GM19043 (cell line): ENCODE data around the gene SNX18.

Experiments used
- ATAC-seq: cut with Tn5 transposase; IDR thresholded peaks from one replicate; pipeline ENCODE4 v1.9.1; 2021; ENCODE audit warnings: low read depth; ENCODE audit not compliant: unreplicated experiment

The SNX18 gene

DNA sequence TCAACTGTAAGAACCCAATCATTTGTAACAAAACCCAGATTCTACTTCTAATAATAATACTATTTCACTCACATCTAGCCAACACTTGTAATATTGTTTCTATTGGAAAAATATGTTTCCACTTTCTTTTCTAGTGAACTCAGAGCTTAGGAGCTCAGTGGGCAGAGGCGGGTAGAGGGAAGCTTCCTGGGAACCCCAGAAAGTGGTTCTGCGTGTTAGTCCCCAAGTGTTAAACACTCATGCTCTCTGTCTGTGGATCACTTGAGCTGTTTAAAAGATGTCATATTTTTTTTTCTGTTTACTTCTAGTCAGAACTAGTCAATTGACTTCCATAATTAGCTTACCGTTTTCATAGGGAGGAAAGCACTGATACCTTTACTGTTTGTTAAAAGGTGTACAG, 20.6 kb downstream of the SNX18 start:
- no peak for ATAC-seq

DNA sequence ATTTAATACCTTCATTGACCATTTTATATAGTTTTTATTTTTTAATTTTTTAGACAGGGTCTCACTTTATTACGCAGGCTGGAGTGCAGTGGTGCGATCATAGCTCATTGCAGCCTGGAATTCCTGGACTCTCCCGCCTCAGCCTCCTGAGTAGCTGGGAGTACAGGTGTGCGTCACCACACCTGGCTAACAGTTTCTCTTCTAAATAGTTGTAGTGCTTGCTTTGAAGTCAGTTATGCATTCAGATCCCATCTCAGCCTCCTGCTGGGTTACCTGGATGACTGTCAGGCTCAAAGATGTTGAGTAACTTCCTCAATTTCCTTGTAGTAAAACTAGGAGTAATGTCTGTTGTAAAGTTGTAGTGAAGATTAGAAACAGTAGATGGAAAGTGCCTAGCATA, 21.4 kb downstream of the SNX18 start:
- ATAC-seq, result no peak

DNA sequence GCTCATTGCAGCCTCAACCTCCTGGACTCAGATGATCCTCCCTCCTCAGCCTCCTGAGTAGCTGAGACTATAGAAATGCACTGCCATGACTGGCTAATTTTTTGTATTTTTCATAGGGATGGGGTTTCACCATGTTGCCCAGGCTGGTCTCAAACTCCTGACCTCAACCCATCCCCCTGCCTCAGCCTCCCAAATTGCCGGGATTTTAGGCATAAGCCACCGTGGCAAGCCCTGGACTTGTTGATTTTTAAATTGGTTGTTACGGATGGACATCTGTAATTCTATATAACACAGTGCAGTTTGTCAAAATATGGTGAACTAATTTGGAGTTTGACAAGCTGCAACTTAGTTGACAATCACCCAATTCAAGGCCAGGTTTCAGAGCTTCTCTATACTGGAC, 22.7 kb downstream of the SNX18 start:
- no peak for ATAC-seq

DNA sequence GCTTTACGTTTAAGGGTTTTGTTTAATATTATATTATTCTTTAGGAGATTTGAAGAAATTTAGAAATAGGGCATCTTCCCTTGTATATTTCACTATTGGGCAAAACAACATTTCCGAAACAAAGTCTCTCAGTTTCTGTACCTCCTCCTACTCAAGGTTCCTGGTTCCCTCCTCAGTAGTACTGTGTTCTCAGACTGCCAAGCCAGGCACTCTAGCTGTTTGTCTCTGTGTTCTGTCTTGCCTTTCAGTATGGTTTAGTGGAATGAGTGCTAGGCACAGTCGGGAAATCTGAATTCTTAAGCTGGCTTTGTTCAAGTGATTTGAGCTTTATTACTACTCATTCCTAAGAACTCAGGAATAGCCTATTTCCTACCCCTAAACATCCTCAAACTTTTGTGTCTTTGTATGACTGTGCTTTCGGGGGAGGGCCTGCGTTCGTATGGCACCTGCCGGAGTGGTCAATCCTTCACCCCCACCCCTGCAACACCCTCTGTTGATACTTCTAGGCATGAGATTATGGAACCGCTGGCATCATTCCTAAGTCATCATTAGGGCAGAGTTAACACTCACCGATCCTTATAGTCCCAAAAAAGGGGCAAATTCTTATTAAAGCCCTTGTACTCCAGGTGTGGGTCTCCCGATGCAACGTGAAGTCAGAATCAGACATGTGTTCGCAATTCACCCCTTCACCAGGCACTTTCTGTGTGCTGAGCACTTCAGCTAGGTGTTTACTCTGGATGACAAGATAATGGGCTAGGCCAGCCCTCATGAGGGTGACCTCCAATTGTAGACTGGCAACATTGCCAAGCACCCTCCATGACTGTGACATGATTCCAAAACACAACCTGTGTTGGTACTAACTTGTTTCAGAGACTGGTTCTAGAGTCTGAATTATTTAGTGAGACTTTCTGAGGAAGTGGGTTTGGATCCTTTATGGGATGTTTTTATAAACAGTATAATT, 24.5 kb downstream of the SNX18 start:
- ATAC-seq, result no peak

DNA sequence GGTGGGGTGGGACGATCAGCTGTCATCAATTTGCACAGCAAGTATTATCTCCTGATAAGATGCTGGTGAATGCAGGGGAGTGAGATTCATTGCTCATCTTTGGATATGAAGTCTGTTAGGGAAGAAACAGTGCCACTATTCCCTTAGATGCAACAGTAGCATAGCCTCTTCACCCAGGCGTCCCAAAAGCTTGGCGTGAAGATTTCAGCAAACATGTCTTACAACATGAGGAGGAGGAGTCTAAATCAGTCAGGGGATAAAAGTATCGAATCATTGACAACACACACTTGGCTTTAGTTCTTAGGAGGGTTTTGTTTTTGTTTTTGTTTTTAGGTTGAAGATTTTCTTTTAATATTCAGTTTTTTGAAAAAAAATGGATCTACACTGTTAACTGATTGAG, 26.5 kb downstream of the SNX18 start:
- no peak for ATAC-seq

DNA sequence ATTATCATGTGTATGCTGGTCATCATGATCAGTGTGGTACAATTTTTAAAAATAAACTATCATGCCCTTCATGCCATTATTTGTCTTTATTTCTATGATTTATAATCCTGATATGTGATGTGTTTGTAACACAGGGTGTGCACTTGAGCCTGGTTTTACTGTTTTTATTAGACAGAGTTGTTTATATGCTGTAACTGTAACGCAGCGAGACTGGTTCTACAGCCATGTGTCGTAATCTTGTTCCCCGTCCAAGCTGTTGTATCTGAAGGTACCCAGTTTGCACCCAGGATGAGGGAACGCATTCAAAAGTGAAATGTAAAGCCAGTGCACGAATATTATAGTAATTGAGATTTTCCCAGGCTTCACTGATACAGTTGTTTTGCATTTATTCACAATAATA, 28.2 kb downstream of the SNX18 start:
- no peak for ATAC-seq

DNA sequence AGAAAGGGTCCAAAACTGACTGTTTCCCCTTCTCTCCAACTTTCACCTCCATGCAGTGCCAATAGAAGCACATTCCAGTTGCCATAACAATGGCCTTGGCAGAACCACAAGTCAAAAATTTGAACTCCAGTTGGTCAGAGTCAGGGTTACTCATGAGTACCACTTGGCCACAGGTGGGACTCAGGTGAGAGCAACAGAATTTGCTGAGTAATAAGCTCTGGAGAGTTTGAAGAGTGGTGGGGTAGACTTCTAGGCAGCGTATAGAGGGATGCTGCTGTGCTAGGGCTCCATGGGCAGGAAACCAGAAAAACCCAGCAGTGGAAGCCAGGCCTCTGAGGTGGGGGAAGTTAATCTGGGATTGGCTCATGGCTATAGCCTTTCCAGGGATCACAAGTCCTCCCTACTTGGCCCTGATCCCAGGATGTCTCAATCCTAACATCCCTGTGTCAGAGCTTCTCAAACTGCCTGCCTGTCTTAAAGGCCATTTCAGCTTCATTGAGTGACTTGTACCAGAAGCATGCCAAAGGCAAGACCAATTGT, 30.2 kb downstream of the SNX18 start:
- no peak for ATAC-seq

DNA sequence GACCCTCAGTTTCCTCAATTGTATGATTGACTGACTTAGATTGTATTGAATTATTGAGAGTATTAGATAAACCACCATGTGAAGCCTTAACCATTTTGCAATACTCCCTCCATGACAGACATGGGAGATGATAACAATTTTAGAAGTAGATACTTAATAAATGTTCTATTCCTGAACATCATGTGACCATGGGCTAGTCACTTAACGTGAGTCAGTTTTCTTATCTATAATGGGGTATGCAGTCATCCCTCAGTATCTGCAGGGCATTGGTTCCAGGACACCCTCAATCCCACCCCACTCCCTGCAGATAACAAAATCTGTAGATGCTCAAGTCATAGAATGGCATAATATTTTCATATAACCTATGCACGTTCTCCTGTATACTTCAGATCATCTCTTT, 31.0 kb downstream of the SNX18 start:
- ATAC-seq, result no peak

DNA sequence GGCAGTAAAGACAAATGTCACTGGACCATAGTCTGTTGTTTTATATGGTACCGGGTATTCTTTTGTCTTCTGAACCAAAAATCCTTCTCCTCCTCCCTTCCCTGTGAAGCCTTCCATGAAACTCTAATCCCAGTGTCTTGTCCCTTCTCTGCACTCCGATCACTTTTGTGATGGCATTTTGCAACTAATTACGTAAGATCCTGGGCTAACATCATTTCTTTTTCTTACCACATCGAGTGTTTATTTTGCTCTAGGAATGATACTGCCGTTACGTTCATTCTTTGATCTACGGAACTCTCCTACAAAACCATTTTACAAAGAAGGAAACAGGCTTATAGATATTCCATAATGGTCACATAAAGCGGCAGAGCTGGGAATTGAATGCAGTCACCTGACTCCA, 33.7 kb downstream of the SNX18 start:
- no peak for ATAC-seq

DNA sequence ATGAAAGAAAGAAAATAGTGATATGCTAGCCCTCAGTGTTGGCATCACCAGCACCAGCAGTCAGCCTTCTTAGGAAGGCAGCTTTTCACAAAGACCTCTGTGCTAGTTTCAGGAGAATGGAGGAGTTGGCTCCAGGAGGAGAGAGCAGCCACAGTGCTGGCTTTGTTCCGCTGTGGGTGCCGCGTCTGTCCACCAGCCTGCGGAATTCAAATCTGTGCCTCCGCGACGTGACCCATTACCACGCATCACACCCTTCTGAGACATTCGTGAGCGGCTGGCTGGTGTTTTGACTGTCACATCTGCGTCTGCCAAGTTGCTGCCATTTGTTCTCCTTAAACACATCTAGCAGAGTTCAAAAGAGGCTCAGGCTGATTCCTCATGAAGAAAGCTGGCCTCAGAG, 34.4 kb downstream of the SNX18 start:
- ATAC-seq, result no peak

DNA sequence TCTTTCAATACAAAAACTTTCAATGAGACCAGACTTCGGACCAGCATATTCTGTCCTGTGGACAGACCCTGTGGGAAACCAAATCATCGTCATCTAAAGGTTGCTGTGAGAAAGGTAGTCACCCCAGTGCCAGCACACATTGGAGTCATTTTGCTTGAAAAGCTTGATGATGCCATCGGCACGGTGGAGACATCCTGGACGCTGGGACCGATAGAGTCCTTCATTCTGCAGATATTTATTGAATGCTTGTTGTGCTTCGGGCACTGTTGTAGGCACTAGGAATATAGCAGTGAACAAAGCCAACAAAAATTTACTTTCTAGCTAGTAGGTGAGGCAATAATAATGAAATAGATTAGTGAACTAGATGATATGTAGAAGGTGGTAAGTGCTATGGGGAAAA, 34.9 kb downstream of the SNX18 start:
- ATAC-seq, result no peak

DNA sequence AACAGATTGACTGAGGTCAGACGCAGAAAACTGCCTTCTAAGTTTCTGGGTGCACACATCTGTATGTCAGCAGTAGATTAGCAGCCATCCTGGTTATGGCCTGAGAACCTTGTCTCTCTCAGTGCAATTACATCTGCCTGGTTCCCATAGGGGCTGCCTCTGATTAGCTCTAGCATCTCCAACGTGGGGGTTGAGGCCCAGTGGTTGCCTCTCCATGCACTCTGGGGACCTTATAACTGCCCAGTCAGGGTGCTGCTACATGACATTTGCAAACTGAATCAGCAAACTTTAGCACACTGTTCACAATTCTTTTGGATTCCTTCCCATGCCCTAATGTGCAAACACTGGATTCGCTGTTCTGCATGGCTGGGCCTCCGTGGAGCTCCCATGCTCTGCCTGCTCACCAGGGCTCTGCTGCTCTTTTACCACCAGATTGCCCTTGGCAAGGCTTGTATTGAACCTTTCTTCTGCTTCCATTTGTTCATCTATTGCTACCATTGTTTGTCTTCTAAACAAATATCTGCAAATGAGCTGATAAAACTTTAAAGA, 36.2 kb downstream of the SNX18 start:
- ATAC-seq, result no peak

DNA sequence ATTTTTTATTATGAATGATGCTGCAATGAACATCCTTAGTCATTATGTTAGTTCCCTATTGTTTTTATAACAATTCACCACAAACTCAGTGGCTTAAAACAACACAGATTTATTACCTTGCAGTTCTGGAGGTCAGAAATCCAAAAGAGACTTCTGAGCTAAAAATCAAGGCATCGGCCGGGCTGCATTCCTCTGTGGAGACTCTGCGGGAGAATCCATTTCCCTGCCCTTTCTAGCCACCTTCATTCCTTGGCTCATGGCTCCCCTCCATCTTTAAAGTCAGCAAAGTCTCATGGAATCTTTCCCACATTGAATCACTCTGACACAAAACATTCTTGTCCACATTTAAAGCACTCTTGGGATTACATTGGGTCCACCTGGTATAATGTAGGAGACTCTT, 38.6 kb downstream of the SNX18 start:
- no peak for ATAC-seq

DNA sequence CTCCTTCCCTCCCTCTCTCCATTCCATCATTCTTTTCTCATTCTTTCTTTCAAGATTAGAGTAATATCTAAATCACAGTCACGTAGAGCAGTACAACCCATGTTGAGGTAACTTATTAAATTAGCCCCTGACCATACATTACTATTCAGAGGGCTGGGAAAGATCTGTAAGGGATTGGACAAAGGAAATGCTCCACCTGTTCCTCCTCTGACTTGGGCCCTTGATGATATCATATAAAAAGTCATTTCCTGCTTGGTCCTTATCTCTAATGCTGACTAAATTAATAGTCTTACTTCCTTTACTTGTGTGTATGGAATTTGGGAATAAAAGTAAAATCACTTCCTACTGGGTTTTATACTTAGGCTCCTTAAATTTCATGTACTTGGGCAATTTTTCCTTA, 40.8 kb downstream of the SNX18 start:
- no peak for ATAC-seq

DNA sequence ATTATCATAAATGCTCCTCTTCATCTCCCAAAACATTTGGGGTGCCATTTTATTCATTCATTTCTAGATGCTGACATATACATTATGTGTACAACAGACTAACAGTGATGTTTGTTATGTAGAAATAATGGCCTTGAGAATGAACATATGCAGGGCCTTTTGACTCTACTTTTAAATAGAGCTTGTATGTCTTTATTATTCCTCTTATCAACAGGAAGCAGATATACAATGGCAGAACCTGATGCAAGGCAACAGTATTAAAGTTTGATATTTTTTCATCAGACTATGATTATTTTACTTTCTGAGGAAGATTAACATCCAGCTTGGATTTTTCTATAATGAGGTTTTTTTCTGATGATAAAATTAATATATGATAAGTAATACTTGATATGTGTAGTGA, 44.1 kb downstream of the SNX18 start:
- no peak for ATAC-seq

DNA sequence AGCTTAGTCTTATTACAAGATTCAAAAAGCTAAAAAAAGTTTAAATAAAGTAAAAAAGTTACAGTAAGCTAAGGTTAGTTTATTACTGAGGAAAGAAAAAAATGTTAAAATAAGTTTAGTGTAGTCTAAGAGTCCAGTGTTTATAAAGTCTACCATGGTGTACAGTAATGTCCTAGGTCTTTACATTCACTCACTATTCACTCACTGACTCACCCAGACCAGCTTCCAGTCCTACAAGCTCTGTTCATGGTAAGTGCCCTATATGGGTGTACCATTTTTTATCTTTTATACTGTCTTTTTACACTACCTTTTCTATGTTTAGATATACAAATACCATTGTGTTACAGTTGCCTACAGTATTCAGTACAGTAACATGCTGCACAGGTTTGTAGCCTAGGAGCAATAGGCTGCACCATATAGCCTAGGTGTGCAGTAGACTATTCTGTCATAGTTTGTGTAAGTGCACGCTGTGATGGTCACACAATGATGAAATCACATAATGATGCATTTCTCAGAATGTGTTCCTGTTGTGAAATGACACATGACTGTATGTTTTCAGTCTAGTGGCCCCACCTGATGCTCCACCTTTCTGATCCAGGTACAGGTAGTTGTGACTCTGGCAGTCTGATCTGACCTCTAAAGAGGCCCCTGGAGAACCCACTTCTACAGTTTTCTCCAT, 45.7 kb downstream of the SNX18 start:
- ATAC-seq, result no peak

DNA sequence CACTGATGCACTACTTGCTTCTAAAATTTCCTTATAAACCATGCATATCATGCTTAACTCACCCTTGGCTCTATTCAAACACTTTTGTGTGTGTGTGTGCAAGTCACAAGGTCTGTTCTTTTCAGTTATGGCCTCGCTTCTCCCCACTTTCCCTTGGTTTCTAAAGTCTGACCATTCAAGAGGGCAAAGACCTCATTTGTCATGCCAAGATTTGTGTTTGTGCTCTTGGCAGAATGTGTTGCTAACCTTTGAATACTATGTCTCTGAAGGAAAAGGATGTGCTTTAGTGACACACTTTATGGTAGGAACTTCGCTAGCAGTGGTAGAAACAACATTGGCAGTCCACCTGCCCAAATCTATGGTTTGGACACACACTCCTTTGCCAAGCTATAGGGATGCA, 50.4 kb downstream of the SNX18 start:
- ATAC-seq, result no peak

DNA sequence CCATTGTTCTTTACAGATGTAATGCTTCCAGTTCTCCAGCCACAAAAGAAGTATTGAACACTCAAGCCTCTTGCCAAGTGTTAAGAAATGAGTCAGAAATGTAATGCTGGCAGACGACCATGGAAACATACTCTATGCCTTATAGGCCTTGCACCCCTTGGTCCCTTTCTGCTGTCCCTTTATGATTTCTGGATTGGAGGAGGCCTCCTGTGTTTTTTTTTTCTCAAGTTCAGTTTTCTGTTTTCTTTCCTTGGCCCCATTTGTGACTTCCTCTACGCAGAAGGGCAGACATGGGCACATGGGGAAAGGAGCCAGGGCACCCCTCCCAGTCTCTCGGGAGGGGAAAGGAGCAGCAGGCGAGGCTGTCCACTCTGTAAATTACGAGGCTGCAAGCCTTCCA, 53.4 kb downstream of the SNX18 start:
- no peak for ATAC-seq

DNA sequence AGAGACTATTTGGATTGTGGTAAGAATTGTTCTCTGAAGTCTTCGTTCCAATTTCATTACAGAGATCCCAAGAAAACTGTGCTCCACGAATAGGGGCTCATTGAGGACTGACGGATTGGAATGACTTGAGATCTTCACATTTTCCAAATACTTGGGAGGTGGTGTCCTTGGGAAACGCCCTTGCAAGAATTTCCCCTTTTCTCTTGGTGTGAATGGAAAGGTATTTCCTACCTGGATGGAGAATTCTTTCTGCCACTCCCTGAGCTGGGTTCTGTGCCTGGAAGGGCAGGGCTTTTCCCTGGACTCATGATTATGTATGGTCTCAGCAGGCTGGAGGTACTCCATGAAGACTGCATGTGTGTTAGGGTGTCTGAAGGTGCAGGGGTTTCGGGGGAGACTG, 53.9 kb downstream of the SNX18 start:
- ATAC-seq, result no peak

DNA sequence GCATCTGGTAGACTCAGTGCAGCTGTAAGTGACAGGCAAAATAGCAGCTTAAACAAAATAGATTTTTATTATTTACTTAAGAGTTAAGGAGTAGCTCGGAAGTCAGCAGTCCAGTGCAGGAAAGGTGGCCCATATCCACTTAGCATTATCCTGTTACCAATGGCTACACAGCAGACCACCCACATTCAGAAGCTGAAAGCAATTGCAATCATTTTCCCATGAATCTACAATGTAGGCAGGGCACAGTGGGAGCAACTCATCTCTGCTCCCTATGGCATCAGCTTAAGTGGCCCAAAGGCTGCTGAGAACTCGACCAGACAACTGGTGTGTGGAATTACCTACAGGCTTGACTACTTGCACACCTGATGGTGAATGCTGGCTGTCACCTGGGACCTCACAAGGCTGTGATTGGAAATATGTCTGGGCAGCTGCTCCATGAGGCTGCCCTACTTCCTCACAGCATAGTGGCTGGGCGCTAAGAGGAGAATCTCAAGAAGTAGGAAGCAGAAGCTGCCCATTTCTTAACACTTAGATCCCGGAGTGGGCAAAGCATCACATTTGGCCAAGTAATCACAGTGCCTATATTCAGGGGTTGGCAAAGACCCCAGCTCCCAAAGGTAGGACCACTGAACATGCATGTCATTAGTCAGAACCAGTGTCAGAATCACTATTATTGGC, 56.4 kb downstream of the SNX18 start:
- no peak for ATAC-seq

DNA sequence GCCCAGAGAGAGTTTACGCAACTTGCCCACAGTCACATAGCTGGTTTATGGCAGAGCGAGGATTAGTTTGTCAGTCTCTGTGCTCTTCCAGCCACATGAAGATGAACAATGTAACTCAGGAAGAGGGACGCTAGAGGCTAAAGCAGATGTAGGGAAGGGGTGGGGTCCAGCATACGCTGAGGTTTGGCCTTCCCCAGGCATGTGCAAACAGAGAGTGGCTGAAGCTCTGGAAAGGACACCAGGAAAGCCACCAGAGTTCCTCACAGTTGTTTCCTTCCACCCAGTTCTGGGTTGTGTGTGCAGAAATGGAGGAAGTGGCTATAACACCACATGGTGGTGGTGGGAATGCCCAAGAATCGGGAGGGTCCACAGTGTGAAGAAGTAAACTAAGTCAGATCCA, 60.0 kb downstream of the SNX18 start:
- no peak for ATAC-seq
